ENCODE results near the gene RPE.

The RPE gene

GRCh38 chr2:210002158-210003157, at the start of gene RPE:
Gene RPE (plus strand): TSS chr2:210002638. CDS start chr2:210002662, 24 bp downstream.
- TF ChIP-seq CTCF (IDR thresholded peaks at IDR 0.05) (no peak), ZFX (IDR thresholded peaks at IDR 0.05; ENCODE audit: borderline replicate concordance) (no peak)

GRCh38 chr2:209956271-209956670, 46.2 kb upstream of the RPE start:
- TF ChIP-seq CTCF (IDR thresholded peaks at IDR 0.05) (no peak), ZFX (IDR thresholded peaks at IDR 0.05; ENCODE audit: borderline replicate concordance) (no peak)
- no peak overlapping the region for H3K27ac ChIP-seq

More at GRCh38 chr2:210002158-210003157, at the start of gene RPE:
- H3K27ac ChIP-seq = peak within 1 kb of the TSS; percentile 67

GRCh38 chr2:209958016-209958415, 44.4 kb upstream of the RPE start:
- no peak overlapping the region for H3K27ac ChIP-seq
- TF ChIP-seq ZFX (IDR thresholded peaks at IDR 0.05; ENCODE audit: borderline replicate concordance) = no peak
- TF ChIP-seq CTCF (IDR thresholded peaks at IDR 0.05) = no peak

- TF ChIP-seq ZFX (IDR thresholded peaks at IDR 0.05; ENCODE audit: borderline replicate concordance) = no peak
- TF ChIP-seq CTCF (IDR thresholded peaks at IDR 0.05) = no peak
Observed at GRCh38 chr2:209960045-209960444, 42.4 kb upstream of the RPE start.

GRCh38 chr2:209960676-209961630, 41.5 kb upstream of the RPE start:
- no peak overlapping the region for H3K27ac ChIP-seq
- TF ChIP-seq CTCF (IDR thresholded peaks at IDR 0.05) (peak; percentile 94), ZFX (IDR thresholded peaks at IDR 0.05; ENCODE audit: borderline replicate concordance) (no peak)

More at GRCh38 chr2:209960045-209960444, 42.4 kb upstream of the RPE start:
- H3K27ac ChIP-seq = no peak overlapping the region

GRCh38 chr2:209965723-209966122, 36.7 kb upstream of the RPE start:
- TF ChIP-seq CTCF (IDR thresholded peaks at IDR 0.05) (no peak), ZFX (IDR thresholded peaks at IDR 0.05; ENCODE audit: borderline replicate concordance) (no peak)

More at GRCh38 chr2:209965723-209966122, 36.7 kb upstream of the RPE start:
- H3K27ac ChIP-seq = no peak overlapping the region

Measured in 22Rv1 (cell line).